GM18502 (cell line): ENCODE data around the gene TMEM131L.
"Not testable (repeated sequence)": the region's sequence is repeated elsewhere in the genome, so short reads cannot be mapped to it uniquely, and the experiment has no call there.

Source experiments
- ATAC-seq: cut with Tn5 transposase; IDR thresholded peaks from one replicate; pipeline ENCODE4 v1.9.1; 2021; ENCODE audit warnings: mild to moderate bottlenecking; ENCODE audit not compliant: unreplicated experiment, poor library complexity

Gene TMEM131L

GRCh38 chr4:153497988-153498967 lies 32.1 kb downstream of the TMEM131L start:
- ATAC-seq = peak; percentile 67

- no peak for ATAC-seq
Measured at GRCh38 chr4:153499005-153499404, 32.8 kb downstream of the TMEM131L start.

DNA sequence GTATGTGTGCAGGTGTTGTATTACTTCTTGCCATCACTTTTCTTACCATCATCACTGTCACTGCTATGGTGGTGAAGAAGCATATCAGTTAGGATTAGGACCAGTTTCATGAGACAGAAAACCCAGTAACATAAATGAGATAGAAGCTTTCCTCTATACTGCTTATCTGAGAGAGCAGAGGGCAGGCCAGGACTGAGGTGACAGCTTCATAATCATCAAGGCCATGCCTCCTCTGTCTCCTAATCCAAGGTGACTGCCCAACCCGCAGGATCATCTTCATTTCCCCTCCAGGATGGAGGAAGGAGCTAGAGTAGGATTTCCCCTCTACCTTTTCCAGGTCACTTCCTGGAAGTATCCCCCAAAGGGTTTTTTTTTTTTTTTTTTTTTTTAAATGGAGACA lies 35.4 kb downstream of the TMEM131L start:
- no peak for ATAC-seq

GRCh38 chr4:153502584-153502983 lies 36.4 kb downstream of the TMEM131L start:
- no peak for ATAC-seq

GRCh38 chr4:153506341-153507309 lies 40.5 kb downstream of the TMEM131L start:
- ATAC-seq = no peak

DNA sequence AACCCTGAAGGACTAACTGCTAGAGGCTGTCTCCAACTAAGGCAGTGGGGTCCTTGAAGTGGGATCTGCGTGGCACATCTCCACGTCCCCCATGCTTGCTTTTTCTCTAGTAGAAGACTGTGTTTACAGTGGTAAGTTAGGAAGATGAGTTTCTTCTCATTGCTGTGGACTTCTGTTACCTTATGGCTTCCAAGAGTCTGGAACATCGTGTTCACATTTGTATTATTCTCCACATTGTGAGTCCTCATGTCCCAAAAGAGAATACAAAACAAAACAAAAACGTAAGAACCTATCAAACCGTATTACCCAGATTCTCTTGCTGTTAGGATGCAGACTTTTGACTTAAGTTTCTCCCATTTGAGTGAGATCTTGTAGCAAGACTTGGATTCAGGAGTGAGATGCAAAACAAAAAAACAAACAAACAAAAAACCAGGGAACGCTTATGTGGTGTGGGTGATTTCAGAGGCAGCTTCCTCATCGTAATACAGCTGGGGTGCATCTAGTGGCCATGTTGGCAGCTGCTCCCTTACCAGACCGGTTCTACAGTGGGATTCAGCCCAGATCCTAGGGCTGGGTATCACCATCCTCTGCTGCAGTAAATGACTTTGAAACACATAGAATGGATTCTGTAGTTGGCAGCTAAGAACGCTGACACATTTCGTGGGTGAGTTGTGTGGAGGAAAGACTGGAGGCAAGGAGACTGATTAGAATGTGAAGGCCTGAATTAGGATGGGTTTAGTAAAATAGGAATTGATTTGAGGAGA lies 41.3 kb downstream of the TMEM131L start:
- ATAC-seq = no peak

DNA sequence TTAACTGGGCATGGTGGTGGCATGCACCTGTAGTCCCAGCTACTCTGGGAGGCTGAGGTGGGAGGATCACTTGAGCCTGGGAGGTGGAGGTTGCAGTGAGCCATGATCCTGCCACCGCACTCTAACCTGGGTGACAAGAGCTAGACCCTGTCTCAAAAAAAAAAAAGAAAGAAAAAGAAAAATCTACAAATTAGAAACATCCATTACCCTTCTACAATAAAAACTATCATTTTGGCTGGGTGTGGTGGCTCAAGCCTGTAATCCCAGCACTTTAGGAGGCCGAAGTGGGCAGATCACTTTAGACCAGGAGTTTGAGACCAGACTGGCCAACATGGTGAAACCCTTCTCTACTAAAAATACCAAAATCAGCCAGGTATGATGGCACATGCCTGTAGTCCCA lies 43.1 kb downstream of the TMEM131L start:
- not testable (repeated sequence) for ATAC-seq

- ATAC-seq = no peak
Measured at GRCh38 chr4:153509724-153510123, 43.6 kb downstream of the TMEM131L start.

DNA sequence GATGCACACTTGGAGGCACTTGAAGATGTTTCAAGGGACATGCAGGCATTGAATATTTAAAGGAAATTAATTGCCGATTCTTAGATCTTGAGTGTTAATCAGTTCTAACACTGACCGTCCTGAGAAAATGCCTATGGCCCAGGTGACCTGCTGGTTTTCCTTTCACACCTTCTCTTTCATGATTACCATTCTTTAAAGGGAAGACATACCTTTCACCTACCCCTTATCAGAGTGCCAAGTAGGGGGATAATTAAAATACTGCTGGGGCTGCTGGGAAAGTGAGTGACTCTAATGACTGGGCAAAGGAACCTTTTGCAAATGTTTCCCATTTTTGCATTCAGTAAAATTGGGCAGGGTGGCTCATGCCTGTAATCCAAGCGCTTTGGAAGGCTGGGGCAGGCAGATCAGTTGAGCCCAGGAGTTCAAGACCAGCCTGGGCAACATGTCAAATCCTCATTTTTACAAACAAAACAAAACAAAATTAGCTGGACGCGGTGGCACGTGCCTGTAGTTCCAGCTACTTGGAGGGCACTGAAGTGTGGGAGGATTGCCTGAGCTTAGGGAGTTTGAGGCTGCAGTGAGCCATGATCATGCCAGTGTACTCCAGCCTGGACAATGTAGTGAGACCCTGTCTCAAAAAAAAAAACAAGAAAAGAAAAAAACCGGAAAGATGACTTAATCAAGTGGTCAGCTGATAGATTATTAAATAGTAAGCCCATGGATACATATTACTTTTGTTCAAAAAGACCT lies 44.3 kb downstream of the TMEM131L start:
- no peak for ATAC-seq

DNA sequence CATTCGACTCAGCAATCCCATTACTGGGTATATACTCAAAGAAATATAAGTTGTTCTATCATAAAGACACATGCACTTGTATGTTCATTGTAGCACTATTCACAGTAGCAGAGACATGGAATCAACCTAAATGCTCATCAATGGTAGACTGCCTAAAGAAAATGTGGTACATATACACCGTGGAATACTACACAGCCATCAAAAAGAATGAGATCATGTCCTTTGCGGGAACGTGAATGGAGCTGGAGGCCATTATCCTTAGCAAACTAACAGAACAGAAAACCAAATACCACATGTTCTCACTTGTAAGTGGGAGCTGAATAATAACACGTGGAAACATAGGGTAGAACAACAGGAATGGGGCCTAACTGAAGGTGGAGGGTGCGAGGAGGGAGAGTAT lies 44.9 kb downstream of the TMEM131L start:
- no peak for ATAC-seq

GRCh38 chr4:153512162-153512852 lies 46.1 kb downstream of the TMEM131L start:
- no peak for ATAC-seq

DNA sequence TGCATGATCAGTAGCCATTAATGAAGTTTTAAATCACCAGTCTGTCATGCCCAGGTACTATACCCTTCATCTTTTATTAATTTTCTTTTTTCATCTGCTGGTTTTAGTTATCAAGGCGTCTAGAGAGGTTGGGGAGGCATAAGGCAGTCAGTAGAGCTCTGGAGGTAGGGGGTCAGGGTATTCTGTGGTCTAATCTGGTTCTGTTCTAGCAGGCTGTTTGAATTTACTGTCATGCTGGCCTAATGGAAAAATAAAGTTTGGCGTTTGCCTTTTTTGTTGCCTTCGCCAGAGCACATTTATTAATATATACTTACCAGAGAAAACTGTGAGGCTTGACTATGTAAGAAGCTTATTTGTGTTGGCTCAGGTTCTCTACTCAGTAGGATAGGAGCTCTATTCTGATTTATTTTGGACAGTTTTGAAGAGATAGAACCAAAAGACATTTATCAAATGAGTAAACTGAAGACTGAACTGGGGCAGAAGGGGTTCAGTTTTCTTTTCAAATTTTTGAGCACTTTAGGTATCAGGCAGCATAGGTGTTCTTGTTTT lies 46.9 kb downstream of the TMEM131L start:
- no peak for ATAC-seq

- no peak for ATAC-seq
Measured at GRCh38 chr4:153513596-153513995, 47.4 kb downstream of the TMEM131L start.

DNA sequence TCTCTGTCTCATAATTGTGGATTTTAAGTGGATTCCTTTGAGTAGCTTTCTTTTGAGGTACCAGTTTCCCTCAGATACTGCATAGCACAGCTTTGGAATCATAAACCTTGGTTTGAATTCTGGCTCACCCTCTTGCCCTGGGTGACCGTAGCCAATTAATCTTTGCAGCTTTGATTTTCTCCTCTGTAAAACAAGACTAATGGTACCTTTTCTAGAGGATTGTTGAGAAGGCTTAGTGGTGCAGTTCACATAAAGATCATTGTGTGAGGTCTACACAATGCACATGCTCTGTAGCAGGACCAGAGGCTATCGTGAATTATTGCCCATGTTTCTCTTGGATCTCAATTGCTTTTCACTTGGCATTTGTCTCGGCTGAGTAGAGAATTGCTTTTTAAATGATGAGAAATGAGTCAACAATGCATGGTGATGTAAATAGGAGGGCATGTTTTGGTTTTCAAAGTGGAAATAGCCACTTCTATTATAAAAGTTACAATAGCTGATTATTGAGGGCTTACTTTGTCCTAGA lies 47.9 kb downstream of the TMEM131L start:
- no peak for ATAC-seq

DNA sequence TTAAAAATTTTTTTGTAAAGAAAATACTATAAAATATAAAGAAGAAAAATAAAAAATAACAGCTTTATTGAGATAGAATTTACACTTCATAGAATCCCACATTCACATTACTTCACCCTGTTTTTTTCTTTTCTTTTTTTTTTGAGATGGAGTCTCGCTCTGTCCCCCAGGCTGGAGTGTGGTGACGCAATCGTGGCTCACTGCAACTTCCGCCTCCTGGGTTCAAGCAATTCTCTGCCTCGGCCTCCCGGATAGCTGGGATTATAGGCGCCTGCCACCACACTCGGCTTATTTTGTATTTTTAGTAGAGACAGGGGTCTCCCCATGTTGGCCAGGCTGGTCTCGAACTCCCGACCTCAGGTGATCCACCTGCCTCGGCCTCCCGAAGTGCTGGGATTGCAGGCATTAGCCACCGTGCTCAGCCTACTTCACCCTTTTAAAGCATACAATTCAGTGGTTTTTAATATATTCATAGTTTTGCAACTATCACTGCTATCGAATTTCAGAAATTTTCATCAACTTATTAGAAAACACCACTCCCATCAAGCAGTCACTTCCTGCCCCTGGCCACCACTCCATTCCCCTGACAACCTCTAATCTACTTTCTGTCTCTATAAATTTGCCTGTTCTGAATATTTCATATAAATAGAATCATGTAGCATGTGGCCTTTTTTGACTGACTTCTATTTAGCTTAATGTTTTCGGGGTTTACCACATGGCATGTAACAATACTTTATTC lies 48.7 kb downstream of the TMEM131L start:
- no peak for ATAC-seq

DNA sequence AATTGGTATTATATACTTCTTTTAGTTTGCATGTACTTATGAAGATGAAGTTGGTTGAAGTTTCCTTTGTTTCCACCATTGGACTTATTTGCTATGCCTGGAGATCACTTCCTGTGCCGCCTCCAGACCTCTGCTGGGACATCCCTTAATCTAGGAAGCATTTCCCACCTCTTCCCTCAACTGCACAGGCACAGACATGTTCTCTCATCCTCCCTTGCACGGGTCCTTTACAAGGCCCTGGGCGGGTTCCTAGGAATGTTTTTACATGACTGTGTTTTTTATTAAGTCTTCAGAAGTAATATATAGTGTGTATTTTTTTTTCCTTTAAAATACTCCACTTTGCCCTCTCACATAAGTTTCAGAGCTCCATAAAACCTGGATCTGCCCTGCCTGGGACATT lies 51.0 kb downstream of the TMEM131L start:
- no peak for ATAC-seq

DNA sequence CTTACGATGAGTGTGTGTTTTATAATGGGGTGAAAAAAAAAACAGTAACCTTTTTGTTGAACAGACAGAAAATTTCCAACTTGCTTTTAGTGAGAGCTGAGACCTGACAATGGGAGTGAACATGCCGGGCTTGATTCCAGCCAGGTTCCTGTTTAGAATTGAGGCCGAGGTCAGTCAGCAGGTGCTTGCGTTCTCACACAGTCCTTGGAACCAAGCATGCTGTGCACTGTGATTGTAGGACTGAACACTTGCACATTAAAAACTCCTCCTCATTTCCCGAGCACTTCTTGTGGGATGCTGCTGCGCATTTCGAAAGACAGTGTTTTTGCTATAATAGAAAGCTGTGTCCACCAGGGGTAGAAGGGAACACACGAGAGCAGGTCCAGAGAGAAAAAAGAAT lies 51.8 kb downstream of the TMEM131L start:
- ATAC-seq = no peak
